ENCODE data around the gene PPT2. TPM values are rescaled to one million over a fixed set of nuclear protein-coding genes. Genes with fewer than 3 reads are reported as not detected.
"Not testable (repeated sequence)": the region's sequence is repeated elsewhere in the genome, so short reads cannot be mapped to it uniquely, and the experiment has no call there.

Gene PPT2
- polyA plus RNA-seq, 1 donor from 2014 or later, result 1.5 TPM

- peaks cover 3% of the 10 kb centered on the region for H3K27me3 Mint-ChIP-seq
- no peak overlapping the region for H3K4me3 Mint-ChIP-seq
- peaks cover 4 to 11% (median 6%) of the 10 kb centered on the region in 3 donors for H3K4me1 Mint-ChIP-seq
- peaks cover 0 to 2% (median 0%) of the 10 kb centered on the region in 3 donors for H3K9me3 Mint-ChIP-seq
- no peak overlapping the region for H3K27ac Mint-ChIP-seq
- H3K36me3 Mint-ChIP-seq, result no peaks in the 10 kb centered on the region
Measured at GRCh38 chr6:32203426-32204267, 49.7 kb downstream of the PPT2 start.

- Mint-ChIP-seq H3K9me3 (peaks cover 0 to 2% (median 0%) of the 10 kb centered on the region in 3 donors), H3K4me3 (no peak overlapping the region), H3K36me3 (no peaks in the 10 kb centered on the region), H3K27me3 (peaks cover 3% of the 10 kb centered on the region), H3K27ac (no peak overlapping the region), H3K4me1 (peaks cover 4 to 11% (median 6%) of the 10 kb centered on the region in 3 donors)
Measured at GRCh38 chr6:32204268-32204715, 50.4 kb downstream of the PPT2 start.

GRCh38 chr6:32208996-32209395 is 55.1 kb downstream of the PPT2 start:
- Mint-ChIP-seq H3K27ac (no peak overlapping the region), H3K9me3 (no peaks in the 10 kb centered on the region), H3K36me3 (no peaks in the 10 kb centered on the region), H3K27me3 (peaks cover 3% of the 10 kb centered on the region), H3K4me3 (no peak overlapping the region), H3K4me1 (peaks cover 4 to 11% (median 7%) of the 10 kb centered on the region in 3 donors)

- H3K27ac Mint-ChIP-seq, result no peak overlapping the region
- H3K36me3 Mint-ChIP-seq, result no peaks in the 10 kb centered on the region
- no peaks in the 10 kb centered on the region for H3K27me3 Mint-ChIP-seq
- no peak overlapping the region for H3K4me3 Mint-ChIP-seq
- H3K4me1 Mint-ChIP-seq, result peaks cover 5 to 6% (median 6%) of the 10 kb centered on the region in 3 donors
- no peaks in the 10 kb centered on the region for H3K9me3 Mint-ChIP-seq
Measured at GRCh38 chr6:32210191-32210601, 56.3 kb downstream of the PPT2 start.

GRCh38 chr6:32211432-32211831 is 57.5 kb downstream of the PPT2 start:
- H3K36me3 Mint-ChIP-seq, H3K9me3 Mint-ChIP-seq, H3K27me3 Mint-ChIP-seq, H3K4me3 Mint-ChIP-seq, H3K4me1 Mint-ChIP-seq, H3K27ac Mint-ChIP-seq: not testable (repeated sequence)

GRCh38 chr6:32212076-32212760 is 58.3 kb downstream of the PPT2 start:
- no peaks in the 10 kb centered on the region for H3K9me3 Mint-ChIP-seq
- H3K4me3 Mint-ChIP-seq, result no peak overlapping the region
- no peaks in the 10 kb centered on the region for H3K36me3 Mint-ChIP-seq
- H3K4me1 Mint-ChIP-seq, result peaks cover 5 to 6% (median 6%) of the 10 kb centered on the region in 3 donors
- no peaks in the 10 kb centered on the region for H3K27me3 Mint-ChIP-seq
- H3K27ac Mint-ChIP-seq, result peak overlapping the region in 1 of 3 donors; percentile 33

Other genes with a start within 250 kb of the PPT2 start
- not detected for gene C2, start 226.4 kb upstream of the PPT2 start, polyA plus RNA-seq
- not detected for gene CFB, start 208.0 kb upstream of the PPT2 start, polyA plus RNA-seq
- gene NELFE, start 195.2 kb upstream of the PPT2 start, polyA plus RNA-seq, result 51.3 TPM
- gene SKIC2, start 195.0 kb upstream of the PPT2 start, polyA plus RNA-seq, result 12.7 TPM
- 16.2 TPM for gene DXO, start 182.0 kb upstream of the PPT2 start, polyA plus RNA-seq
- 0.23 TPM for gene C4A, start 172.1 kb upstream of the PPT2 start, polyA plus RNA-seq
- gene C4B, start 139.3 kb upstream of the PPT2 start, polyA plus RNA-seq, result not detected
- gene CYP21A2, start 115.7 kb upstream of the PPT2 start, polyA plus RNA-seq, result not detected
- 0.21 TPM for gene TNXB, start 44.8 kb upstream of the PPT2 start, polyA plus RNA-seq
- 25.5 TPM for gene ATF6B, start 25.9 kb upstream of the PPT2 start, polyA plus RNA-seq
- 4.1 TPM for gene FKBPL, start 23.9 kb upstream of the PPT2 start, polyA plus RNA-seq
- gene PRRT1, start 2.2 kb upstream of the PPT2 start, polyA plus RNA-seq, result not detected
- gene EGFL8, start 10.5 kb downstream of the PPT2 start, polyA plus RNA-seq, result not detected
- 17.2 TPM for gene AGPAT1, start 21.9 kb downstream of the PPT2 start, polyA plus RNA-seq
- gene RNF5, start 24.3 kb downstream of the PPT2 start, polyA plus RNA-seq, result 88.8 TPM
- 0.58 TPM for gene AGER, start 30.1 kb downstream of the PPT2 start, polyA plus RNA-seq
- gene PBX2, start 36.1 kb downstream of the PPT2 start, polyA plus RNA-seq, result 3.3 TPM
- 156 TPM for gene GPSM3, start 38.5 kb downstream of the PPT2 start, polyA plus RNA-seq
- gene NOTCH4, start 69.9 kb downstream of the PPT2 start, polyA plus RNA-seq, result 4.9 TPM
- gene TSBP1, start 217.8 kb downstream of the PPT2 start, polyA plus RNA-seq, result 0.13 TPM